ENCODE measurements around the gene MYLK2.
A peak's percentile ranks its signal among the peaks of the same experiment; 100 is the strongest.

Gene MYLK2

DNA sequence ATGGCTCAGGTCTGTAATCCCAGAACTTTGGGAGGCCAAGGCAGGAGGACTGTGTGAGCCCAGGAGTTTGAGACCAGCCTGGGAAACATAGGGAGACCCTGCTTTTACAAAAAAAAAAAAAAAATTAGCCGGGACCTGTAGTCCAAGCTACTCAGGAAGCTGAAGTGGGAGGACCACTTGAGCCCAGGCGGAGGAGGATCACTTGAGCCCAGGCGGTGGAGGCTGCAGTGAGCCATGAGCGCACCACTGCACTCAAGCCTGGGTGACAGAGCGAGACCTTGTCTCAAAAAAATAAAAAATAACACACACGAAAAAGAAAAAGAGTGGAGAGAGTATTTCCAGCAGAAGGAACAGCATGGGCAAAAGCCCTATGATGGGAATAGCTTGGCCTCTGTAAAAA lies 53.2 kb downstream of the MYLK2 start:
- DNase-seq (ENCODE audit: low read depth): no peak

DNA sequence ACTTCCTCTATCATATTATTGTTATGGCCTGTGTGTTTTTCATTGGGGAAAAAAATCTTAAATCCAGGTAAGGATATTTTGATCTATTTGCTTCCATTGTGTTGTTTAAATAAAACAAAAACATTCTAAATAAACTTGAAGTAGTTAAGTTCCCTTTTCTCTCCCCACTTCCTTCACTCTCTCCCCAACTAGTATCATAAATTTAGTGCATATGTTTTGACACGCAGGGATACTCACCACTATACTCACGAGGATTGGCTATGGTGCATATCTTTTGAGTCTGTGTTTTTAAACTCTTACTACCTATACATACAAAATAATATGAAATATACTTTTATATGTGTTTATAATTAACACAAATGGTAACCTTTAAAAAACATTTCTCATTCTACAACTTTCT lies 56.5 kb downstream of the MYLK2 start:
- no peak for DNase-seq (ENCODE audit: low read depth)

DNA sequence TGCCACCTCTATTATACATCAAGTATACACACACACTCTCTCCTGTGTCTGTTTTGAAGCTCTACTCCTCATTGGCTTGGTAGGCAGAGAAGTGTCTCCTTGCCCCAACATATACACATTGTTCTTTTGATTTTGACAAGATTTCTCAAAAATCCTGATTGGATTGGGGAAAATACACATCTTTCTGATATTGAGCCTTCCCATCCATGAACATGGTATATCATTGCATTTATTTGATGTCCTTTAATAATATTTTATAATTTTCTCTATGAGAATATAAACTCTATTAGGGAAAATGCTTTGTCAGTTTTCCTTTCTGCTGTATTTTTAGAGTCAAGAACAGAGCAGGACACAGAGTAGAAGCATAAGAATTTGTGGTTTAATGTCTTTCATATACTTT lies 58.5 kb downstream of the MYLK2 start:
- no peak for DNase-seq (ENCODE audit: low read depth)

DNA sequence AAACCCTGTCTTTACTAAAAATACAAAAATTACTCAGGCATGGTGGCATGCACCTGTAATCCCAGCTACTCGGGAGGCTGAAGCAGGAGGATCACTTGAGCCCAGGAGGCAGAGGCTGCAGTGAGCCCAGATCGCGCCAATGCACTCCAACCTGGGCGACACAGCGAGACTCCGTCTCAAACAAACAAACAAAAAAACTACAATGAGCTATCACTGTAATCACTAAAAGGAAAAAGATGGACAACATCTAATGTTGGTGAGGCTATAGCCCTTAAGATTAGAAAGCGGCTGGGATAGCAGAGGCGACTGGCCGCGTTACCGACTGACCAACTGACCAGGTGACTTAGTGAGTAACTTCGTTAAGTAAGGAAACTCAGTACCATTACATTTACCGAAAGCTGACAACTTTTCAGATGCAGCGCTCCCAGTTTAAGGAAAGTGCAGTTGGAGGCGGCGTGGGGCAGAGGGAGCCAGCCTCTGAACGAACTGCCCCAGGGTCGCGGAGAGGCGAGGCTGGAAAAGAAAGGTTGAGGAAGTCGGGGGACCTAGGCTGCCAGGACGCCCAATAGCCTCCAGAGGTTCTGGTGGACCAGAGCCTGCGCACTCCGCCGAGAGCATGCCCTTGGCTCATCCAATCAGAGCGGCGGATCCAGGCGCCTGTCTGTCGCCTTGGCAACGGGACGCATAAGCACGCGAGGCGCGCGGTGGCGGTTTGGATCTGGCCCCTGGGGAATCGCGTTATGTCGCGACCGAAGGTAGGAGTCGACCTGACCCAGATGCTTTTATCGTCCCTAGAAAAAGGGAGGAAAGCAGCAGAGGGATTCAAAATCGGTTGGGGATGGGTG lies 60.2 kb downstream of the MYLK2 start:
- peak; percentile 87 for DNase-seq (ENCODE audit: low read depth)

DNA sequence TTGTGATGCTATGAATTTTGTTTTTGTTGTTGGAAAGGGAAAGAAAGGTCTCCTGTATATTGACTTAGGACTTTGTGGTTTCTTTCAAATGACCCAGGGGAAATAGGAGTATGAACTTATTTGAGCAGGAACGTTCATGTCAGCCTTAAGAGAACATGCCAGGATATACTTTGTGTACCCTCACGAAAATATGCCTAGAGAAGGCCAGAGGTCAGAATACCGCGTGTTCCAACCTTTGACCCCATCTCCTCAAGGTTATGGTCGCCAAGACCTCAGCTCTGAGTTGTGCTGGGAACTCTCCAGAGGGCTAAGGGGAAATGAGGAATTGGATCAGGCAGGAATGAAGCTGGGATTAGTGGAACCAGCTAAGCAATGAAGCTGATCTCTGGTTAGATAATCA lies 62.8 kb downstream of the MYLK2 start:
- DNase-seq (ENCODE audit: low read depth): no peak

DNA sequence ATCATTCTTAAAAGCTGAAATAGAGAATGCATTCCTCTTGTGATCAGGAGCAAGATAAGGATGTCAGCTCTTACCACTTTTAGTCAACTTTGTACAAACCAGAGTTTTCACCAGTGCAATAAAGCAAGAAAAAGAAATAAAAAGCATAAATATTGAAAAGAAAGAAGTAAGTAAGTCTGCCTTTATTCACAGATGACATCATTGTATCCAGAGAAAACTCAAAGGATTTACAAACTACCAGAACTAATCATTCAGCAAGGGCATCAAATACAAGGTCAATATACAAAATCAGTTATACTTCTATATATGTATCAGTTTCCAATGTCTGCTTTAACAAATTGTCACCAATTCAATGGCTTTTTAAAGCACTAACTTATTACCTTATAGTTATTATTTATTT lies 64.7 kb downstream of the MYLK2 start:
- DNase-seq (ENCODE audit: low read depth): no peak

All from fibroblast of the conjunctiva (primary cell).